GM12891 (cell line): ENCODE data around the gene ANO3.

Source experiments
- DNase-seq: peaks from one replicate; pipeline ENCODE4 v3.0.0; 2011; ENCODE audit warnings: low spot score; ENCODE audit not compliant: insufficient read length
- FAIRE-seq: peaks from 2 replicates; lab custom pipeline; 2011; peaks lifted over from hg19 to GRCh38; lab: Jason Lieb, UNC
- PAX5 ChIP-seq: IDR thresholded peaks from 2 replicates; pipeline ENCODE4 v1.6.1; 2011; ENCODE audit warnings: low read length, moderate library complexity, mild to moderate bottlenecking; ENCODE audit not compliant: insufficient read depth, severe bottlenecking
- POLR2A ChIP-seq: IDR thresholded peaks from 2 replicates; pipeline ENCODE4 v1.6.1; 2011; ENCODE audit warnings: low read depth, low read length, control low read depth
- POLR2AphosphoS5 ChIP-seq: IDR thresholded peaks from 2 replicates; pipeline ENCODE4 v1.6.1; 2011; ENCODE audit warnings: low read depth, low read length, control low read depth
- POU2F2 ChIP-seq: IDR thresholded peaks from 2 replicates; pipeline ENCODE4 v1.6.1; 2011; ENCODE audit warnings: low read depth, mild to moderate bottlenecking, control low read depth, low read length, moderate library complexity
- SPI1 ChIP-seq: IDR thresholded peaks from 2 replicates; pipeline ENCODE4 v1.6.1; 2011; ENCODE audit warnings: low read depth, low read length, control low read depth
- TAF1 ChIP-seq: IDR thresholded peaks from 2 replicates; pipeline ENCODE4 v1.6.1; 2011; ENCODE audit warnings: low read depth, low read length, control low read depth

ANO3 gene

GRCh38 chr11:26322335-26323067 is 9.4 kb upstream of the ANO3 start:
- TF ChIP-seq PAX5 (no peak), POLR2A (no peak), SPI1 (no peak), POLR2AphosphoS5 (no peak), TAF1 (no peak), POU2F2 (no peak)
- no peak for DNase-seq
- FAIRE-seq: no peak

DNA sequence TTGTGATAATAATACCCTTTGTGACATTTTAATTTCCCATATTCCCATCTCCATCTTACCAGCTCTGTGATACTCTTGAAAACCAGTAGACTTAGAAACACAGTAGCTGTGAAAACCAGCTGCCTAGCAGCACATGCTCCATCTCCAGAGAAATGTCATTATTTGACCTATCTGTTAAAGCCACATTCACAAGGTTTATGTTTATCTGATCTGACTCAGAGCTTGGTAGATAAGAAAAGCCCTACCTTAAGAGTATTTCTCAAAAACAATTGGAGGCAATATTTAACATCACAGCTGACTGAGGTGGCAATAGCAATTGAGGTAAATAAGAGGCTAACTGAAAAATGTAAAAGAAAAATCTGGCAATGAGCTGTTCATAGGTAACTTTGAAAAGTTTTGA is 8.1 kb upstream of the ANO3 start:
- no peak for FAIRE-seq
- DNase-seq: no peak

DNA sequence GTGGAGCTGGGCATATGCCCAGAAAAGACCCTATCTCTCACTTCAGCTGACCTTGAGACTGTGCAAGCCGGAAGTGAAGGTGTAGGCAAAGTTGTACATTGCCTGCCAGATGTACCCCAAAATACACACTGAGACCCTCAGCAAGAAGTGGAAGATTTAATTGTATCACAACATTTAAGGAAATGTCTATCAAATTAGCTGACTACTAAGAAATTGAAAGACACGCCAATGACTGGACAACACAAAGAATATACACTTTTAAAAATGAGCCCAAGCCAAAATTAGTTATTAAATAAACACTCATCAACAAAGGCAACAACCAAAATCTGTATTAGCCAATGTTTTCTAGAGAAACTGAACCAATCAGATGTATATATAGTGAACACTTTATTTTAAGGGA is 7.7 kb upstream of the ANO3 start:
- TF ChIP-seq POU2F2: no peak
- no peak for TF ChIP-seq TAF1
- no peak for FAIRE-seq

More for the DNA sequence above, 8.1 kb upstream of the ANO3 start:
- TF ChIP-seq PAX5: no peak
- TF ChIP-seq POU2F2: no peak
- TF ChIP-seq POLR2AphosphoS5: no peak
- no peak for TF ChIP-seq TAF1
- TF ChIP-seq SPI1: no peak
- no peak for TF ChIP-seq POLR2A

DNA sequence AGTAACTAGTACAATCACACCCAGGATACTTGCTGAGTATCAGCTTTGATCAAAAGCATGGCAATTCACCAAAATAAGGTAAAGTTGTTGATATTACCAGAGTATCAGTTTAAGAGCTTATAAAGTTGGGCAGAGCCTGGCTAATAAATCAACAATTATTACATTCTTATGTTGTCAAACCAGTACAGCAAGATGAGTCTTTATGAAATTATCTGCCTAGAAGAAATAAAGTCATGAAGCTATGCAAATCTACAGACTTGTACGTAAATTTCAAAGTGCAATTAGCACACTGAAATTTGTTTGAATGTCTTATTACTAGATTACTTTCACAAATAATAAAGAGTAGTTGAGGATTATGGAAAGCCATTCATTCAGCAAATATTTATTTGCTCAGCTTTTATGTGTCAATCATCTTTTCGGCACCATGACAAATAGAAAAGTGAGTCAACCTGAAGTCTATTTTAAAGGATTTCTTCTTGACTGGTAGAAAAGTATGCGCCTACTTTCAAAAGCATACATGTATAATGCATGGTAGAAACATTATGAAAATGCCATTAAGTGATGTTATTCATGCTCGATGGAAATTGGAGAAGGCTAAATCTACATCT is 5.0 kb upstream of the ANO3 start:
- FAIRE-seq (no peak), DNase-seq (no peak)
- TF ChIP-seq TAF1 (no peak), POU2F2 (no peak), SPI1 (no peak), POLR2AphosphoS5 (no peak), POLR2A (no peak), PAX5 (no peak)

More for the DNA sequence above, 7.7 kb upstream of the ANO3 start:
- DNase-seq: no peak

DNA sequence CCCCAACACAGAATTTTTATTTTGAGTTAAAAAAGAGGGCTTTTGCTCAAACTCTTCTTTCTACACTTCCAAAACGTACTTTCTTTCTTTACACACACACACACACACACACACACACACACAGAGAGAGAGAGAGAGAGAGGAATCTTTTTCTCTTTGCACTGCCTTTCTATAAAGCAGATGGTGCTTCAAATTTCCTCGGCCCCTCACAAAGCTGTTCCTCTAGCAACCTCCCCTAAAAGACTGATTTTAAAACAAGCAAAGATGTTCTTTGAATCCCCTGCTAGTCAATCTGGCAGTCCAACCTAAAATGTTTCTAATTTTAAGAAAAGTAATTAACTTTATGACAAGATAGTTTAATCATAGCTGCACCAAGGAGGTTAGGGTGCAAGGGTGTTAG is 2.7 kb upstream of the ANO3 start:
- no peak for TF ChIP-seq POLR2A
- TF ChIP-seq TAF1: no peak
- TF ChIP-seq PAX5: no peak
- no peak for TF ChIP-seq SPI1
- no peak for TF ChIP-seq POLR2AphosphoS5
- no peak for TF ChIP-seq POU2F2
- DNase-seq: no peak
- FAIRE-seq: no peak

- no peak for DNase-seq
- no peak for FAIRE-seq
- TF ChIP-seq POLR2A (no peak), PAX5 (no peak), POU2F2 (no peak), SPI1 (no peak), TAF1 (no peak), POLR2AphosphoS5 (no peak)
Measured at GRCh38 chr11:26330262-26330661, 1.7 kb upstream of the ANO3 start.

DNA sequence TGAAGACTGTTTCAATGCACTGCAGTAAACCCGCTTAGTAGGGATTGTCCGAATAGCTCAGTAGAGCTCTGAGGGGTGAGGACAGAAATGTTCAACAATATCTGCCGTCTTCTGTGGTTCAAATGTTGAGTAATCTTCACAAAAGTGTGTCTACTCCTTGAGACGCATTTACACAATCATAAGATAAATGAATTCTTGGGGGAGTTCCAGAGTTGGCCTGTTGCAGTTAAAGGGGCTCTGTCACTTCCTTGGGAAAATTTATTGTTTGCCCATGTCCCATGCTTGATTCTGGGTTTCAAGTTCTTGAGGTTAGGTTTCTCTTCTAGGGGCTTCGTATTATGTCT is 614 bp downstream of the ANO3 start:
- FAIRE-seq (no peak), DNase-seq (no peak)
- TF ChIP-seq POU2F2 (no peak), SPI1 (no peak), POLR2AphosphoS5 (no peak), PAX5 (no peak), POLR2A (no peak)

DNA sequence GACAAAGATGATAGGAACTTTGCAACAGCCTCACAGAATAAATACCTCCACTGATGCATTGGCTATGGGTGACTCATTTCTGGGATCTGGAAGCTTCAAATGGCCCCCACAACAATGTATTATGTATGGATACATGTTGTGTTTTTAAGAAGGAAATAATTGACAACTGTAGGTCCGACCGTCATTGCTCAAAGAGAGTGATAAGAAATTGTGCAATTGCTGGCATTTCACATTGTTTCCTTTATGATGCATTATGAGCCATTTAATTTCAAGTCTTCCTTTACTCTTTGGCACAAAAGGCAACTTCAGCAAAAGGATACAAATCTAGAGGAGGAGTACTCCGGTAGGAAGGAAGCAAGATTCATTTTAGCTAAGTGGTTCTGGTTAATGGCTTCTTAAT is 2.0 kb downstream of the ANO3 start:
- DNase-seq (no peak), FAIRE-seq (no peak)
- TF ChIP-seq PAX5 (no peak), POLR2AphosphoS5 (no peak), POU2F2 (no peak), POLR2A (no peak), TAF1 (no peak), SPI1 (no peak)

DNA sequence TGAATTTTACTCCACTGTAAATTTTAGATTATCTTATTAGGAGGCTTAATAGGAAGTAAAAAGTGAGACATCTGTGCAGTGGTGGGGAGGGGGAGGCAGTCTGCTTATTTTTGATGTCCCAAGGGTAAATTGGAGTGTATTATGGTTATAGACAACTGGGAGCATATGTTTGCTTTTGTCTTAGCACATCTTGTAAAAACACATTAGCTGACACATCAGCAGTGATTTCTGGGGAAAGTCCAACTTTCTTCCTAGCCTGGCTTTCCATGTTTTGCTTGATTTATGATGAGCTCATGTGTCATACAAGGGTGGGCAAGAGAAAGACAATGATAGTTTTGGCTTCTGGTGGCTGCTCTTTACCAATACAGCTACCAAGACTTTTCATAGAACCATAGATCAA is 4.0 kb downstream of the ANO3 start:
- DNase-seq (no peak), FAIRE-seq (no peak)
- TF ChIP-seq POLR2A (no peak), TAF1 (no peak), SPI1 (no peak), POLR2AphosphoS5 (no peak), POU2F2 (no peak), PAX5 (no peak)

DNA sequence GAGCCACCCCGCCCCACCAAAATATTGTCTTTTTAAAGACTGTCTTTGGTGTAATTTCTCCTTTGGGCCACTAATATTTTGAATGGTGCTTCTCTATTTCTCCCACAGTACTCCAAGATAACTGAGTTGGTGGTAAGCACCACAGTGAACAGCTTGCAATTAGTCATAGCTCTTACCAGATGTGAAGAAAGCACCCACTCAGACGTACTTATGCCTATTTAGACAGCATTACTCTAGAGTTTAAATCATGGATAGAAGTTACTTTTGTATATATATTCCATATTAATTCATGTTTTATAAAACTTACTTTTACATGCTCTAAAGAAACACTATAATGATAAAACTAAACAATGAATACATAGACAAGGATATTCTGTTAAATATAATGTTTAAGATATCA is 12.7 kb downstream of the ANO3 start:
- no peak for DNase-seq
- no peak for TF ChIP-seq TAF1
- no peak for TF ChIP-seq POU2F2
- TF ChIP-seq SPI1: no peak
- no peak for TF ChIP-seq PAX5
- TF ChIP-seq POLR2AphosphoS5: no peak
- TF ChIP-seq POLR2A: no peak
- no peak for FAIRE-seq
